Cardiac muscle cell (in vitro differentiated cells and primary cell): Measurements from ENCODE around the gene RIBC2. TPM values are rescaled to one million over a fixed set of nuclear protein-coding genes. Genes with fewer than 3 reads are reported as not detected.
A peak's percentile ranks its signal among the peaks of the same experiment; 100 is the strongest.
"Not testable (repeated sequence)": the region's sequence is repeated elsewhere in the genome, so short reads cannot be mapped to it uniquely, and the experiment has no call there.

ENCODE experiments used
- DNase-seq, 2 donors: peaks; one replicate each; pipeline versions ENCODE4 v3.0.0 to v3.0.0-alpha.2; 2010 to 2017; ENCODE audit warnings: low read depth in 1 of 2, low spot score in 1 of 2
- H3K27ac ChIP-seq: fragments of 200-600 bp; sonication (generic); 2 replicates; pipeline ENCODE4 v1.5.1; 2016
- H3K27me3 ChIP-seq: fragments of 200-600 bp; sonication (generic); 2 replicates; pipeline ENCODE4 v1.6.0; 2016; ENCODE audit warnings: control low read depth
- H3K36me3 ChIP-seq: fragments of 200-600 bp; sonication (generic); 2 replicates; pipeline ENCODE4 v1.5.1; 2016; ENCODE audit warnings: control low read depth
- H3K4me1 ChIP-seq: fragments of 200-600 bp; sonication (generic); 2 replicates; pipeline ENCODE4 v1.8.1; 2017; ENCODE audit warnings: low read depth, mild to moderate bottlenecking, mixed run types
- H3K4me3 ChIP-seq: fragments of 200-600 bp; sonication (generic); 2 replicates; pipeline ENCODE4 v1.5.1; 2016; ENCODE audit warnings: mild to moderate bottlenecking
- H3K9me3 ChIP-seq: fragments of 200-600 bp; sonication (generic); 2 replicates; pipeline ENCODE4 v1.5.1; 2017; ENCODE audit warnings: low read depth, mild to moderate bottlenecking, control low read depth
- CTCF ChIP-seq: IDR thresholded peaks from 2 replicates; pipeline ENCODE4 v1.5.1; 2012; ENCODE audit warnings: low read depth, mild to moderate bottlenecking, low read length
- polyA plus RNA-seq: library from polyadenylated mRNA; unstranded; fragments of >200 nt; fragmentation: Nextera tagmentation; extraction: Ambion mirVana; gene quantifications from 2 replicates; pipeline ENCODE4 v1.2.1, GENCODE V29; 2016
- total RNA-seq: library from RNA; depleted of rRNA; stranded (reverse); fragments of >200 nt; gene quantifications from 2 replicates; pipeline ENCODE4 v1.2.3, GENCODE V29; 2016

Gene RIBC2
- total and polyA plus RNA-seq, 2 experiments from 2014 or later: 0.35 to 0.60 TPM

- no peaks in the 10 kb centered on the region for H3K36me3 ChIP-seq
- DNase-seq: no peak
Measured at GRCh38 chr22:45429424-45429823, 15.9 kb downstream of the RIBC2 start.

GRCh38 chr22:45429981-45430775 is 16.7 kb downstream of the RIBC2 start:
- H3K4me1 ChIP-seq: peaks cover 2% of the 10 kb centered on the region
- H3K36me3 ChIP-seq: no peaks in the 10 kb centered on the region
- H3K27ac ChIP-seq: no peak overlapping the region
- H3K9me3 ChIP-seq: no peaks in the 10 kb centered on the region
- TF ChIP-seq CTCF: no peak
- DNase-seq: no peak
- no peaks in the 10 kb centered on the region for H3K27me3 ChIP-seq
- no peak overlapping the region for H3K4me3 ChIP-seq

More at GRCh38 chr22:45429424-45429823, 15.9 kb downstream of the RIBC2 start:
- Histone ChIP-seq H3K4me3 (no peak overlapping the region), H3K9me3 (no peaks in the 10 kb centered on the region), H3K27ac (no peak overlapping the region), H3K4me1 (no peaks in the 10 kb centered on the region), H3K27me3 (no peaks in the 10 kb centered on the region)
- no peak for TF ChIP-seq CTCF

GRCh38 chr22:45430871-45431270 is 17.4 kb downstream of the RIBC2 start:
- DNase-seq: no peak
- no peak overlapping the region for H3K27ac ChIP-seq
- peaks cover 6% of the 10 kb centered on the region for H3K4me1 ChIP-seq
- no peaks in the 10 kb centered on the region for H3K27me3 ChIP-seq
- H3K4me3 ChIP-seq: no peak overlapping the region
- TF ChIP-seq CTCF: no peak
- H3K36me3 ChIP-seq: no peaks in the 10 kb centered on the region
- H3K9me3 ChIP-seq: no peaks in the 10 kb centered on the region

GRCh38 chr22:45434981-45435380 is 21.5 kb downstream of the RIBC2 start:
- no peak for DNase-seq
- Histone ChIP-seq H3K27me3 (no peaks in the 10 kb centered on the region), H3K4me1 (peaks cover 6% of the 10 kb centered on the region), H3K27ac (peak overlapping the region; percentile 65), H3K36me3 (no peaks in the 10 kb centered on the region), H3K4me3 (no peak overlapping the region), H3K9me3 (no peaks in the 10 kb centered on the region)
- TF ChIP-seq CTCF: no peak

- Histone ChIP-seq H3K36me3 (no peaks in the 10 kb centered on the region), H3K4me3 (no peak overlapping the region), H3K4me1 (peaks cover 6% of the 10 kb centered on the region), H3K27me3 (no peaks in the 10 kb centered on the region), H3K9me3 (no peaks in the 10 kb centered on the region), H3K27ac (peak overlapping the region; percentile 65)
- DNase-seq: peak; percentile 90 to 95
- TF ChIP-seq CTCF: peak; percentile 95
Measured at GRCh38 chr22:45435544-45436139, 22.1 kb downstream of the RIBC2 start.

GRCh38 chr22:45436871-45437517 is 23.5 kb downstream of the RIBC2 start:
- not testable (repeated sequence) for H3K4me3 ChIP-seq, DNase-seq, H3K27ac ChIP-seq, H3K27me3 ChIP-seq, H3K9me3 ChIP-seq, H3K36me3 ChIP-seq, H3K4me1 ChIP-seq
